HG03457 (cell line): ENCODE measurements around the gene PLEKHG2.
"Not testable (repeated sequence)": the region's sequence is repeated elsewhere in the genome, so short reads cannot be mapped to it uniquely, and the experiment has no call there.

ENCODE experiments used
- ATAC-seq: cut with Tn5 transposase; IDR thresholded peaks from one replicate; pipeline ENCODE4 v1.9.1; 2021; ENCODE audit warnings: moderate number of reproducible peaks; ENCODE audit not compliant: unreplicated experiment

The PLEKHG2 gene

DNA sequence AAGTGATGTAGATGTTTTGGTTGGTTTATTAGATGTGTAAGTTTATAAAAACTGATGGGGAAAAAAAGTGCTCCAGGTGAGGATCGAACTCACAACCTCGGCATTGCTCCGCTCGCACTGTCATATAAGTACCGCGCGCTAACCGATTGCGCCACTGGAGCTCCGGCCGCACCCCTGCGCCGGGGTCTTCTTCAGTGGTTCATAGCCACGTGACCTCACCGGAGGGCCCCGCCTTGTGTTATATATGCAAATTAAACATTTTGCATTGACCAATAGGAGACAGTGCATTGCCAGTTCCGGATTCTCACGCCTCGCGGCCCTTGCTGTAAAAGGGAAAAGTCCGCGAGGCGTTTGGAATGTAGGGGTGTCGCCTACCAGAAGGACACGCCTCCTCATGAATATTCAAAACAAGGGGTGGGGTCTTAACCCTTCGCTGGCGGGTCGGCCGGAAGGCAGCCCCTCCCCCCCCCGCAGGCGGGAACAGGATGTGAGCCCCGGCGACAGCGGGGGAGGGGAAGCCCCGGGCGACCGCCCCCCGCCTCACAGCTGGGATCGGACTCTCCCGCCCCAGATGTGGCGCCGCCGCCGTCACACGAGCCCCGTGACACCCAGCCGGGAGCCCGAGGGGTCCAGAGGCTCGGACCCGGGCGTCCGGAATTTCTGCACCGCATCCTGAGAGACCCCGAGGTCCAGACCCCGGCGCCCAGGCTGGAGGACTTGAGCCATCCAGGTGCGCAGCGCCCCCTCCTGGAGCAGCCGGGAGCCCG is at the start of gene PLEKHG2:
PLEKHG2 (plus strand) TSS at position 570 of the 767 bp plus-strand sequence. CDS start 1,418 bp downstream, outside the sequence.
- ATAC-seq: peak; percentile 43

DNA sequence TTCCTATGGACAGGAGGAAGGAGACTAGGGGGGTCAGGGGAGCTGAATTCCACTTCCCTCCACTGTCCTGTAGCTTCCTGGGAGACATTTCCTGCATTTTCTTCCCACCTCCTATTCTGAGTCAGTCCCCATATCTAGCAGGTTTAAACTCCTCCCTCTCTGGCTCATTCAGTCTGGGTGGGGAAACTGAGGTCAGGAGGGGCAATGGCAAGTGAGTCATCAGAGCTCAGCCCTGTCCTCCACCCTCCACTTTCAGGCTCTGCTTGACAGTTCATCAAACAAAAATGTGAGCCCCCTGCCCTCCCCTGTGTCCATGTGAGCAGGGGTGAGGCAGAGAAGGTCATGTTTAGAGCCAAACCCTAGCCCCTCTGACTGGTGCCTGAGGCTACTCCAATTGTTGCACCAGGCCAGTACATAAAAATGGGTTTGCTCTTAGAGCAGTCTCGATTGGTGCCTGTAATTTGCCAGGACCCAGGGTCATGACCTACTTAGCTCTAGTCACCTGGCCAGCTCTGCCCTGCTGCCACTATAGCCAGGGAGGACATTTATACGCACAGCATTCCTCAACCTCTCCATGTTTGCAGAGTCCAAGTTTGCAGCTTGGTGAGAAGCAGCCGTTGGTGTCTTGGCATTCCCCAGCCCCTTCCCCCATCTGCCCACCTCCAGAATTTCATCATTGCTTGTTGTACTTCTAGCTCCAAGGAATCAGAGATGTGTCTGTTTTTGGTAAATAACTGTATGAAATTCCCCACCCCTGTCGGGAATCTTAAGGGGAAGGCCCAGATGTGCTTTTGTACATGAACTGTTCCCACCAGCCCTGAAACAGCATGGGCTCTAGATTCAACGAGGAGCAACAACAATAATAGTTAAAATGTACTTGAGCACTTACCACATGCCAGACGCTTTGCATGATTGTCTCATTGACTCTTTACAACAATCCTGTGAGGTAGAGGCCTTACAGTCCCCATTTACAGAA is 49.5 kb upstream of the PLEKHG2 start:
- ATAC-seq: no peak

- ATAC-seq: no peak
These were observed 48.5 kb upstream of the PLEKHG2 start for GRCh38 chr19:39363901-39364457.

GRCh38 chr19:39365531-39365930 is 46.9 kb upstream of the PLEKHG2 start:
- no peak for ATAC-seq

DNA sequence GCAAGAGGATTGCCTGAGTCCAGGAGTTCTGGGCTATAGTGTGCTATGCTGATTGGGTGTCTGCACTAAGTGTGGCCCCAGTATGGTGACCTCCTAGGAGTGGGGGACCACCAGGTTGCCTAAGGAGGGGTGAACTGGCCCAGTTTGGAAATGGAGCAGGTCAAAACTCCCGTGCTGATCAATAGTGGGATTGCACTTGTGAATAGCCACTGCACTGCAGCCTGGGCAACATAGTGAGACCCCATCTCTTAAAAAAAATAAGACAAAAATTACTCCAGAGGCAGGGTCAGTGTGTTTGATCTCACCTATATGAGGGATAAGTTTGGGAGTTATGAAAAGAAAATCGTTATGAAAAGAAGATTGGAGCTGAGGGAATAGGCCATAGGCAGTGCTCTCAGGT is 43.3 kb upstream of the PLEKHG2 start:
- no peak for ATAC-seq

GRCh38 chr19:39370735-39371134 is 41.7 kb upstream of the PLEKHG2 start:
- no peak for ATAC-seq

- ATAC-seq: no peak
These were observed 40.2 kb upstream of the PLEKHG2 start for GRCh38 chr19:39372047-39372802.

GRCh38 chr19:39372941-39373340 is 39.5 kb upstream of the PLEKHG2 start:
- ATAC-seq: no peak

- no peak for ATAC-seq
These were observed 36.5 kb upstream of the PLEKHG2 start for GRCh38 chr19:39375929-39376328.

DNA sequence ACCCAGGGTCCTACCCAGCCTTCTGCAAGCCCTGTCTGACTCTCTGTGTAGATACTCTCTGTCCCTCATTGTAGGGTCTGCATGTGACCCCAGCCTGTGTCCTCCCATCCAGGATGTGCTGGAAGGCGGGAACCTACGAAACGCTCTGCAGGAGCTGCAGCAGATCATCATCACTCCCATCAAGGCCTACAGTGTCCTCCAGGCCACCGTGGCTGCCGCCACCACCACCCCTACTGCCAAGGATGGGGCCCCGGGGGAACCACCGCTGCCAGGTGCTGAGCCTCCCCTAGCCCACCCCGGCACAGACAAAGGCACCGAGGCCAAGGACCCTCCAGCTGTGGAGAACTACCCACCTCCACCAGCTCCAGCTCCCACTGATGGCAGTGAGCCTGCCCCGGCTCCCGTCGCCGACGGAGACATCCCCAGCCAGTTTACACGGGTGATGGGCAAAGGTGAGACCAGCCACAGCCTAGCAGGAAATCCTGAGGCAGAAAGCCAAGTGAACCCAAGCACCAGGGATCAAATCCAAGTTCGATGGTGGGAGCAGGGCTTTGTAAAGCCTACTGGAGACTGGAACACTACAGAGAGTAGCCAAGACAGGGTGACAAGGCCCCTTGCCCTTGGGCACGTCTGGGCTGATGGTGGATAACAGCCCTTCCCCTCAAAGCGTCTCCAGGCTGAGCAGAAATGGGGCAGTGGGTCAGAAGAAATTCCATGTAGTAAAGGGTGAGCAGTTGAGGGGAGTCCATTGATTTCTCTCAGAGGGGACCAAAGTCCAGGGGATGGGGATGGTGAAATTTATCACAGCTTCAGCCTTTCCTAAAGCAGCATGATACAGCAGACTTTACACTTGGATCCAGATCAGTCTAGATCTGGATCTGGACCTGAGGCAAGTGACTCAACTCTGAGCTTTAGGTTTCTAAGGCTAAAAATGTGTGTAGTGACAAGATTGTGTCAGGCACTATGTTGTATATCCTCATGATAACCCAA is 34.8 kb upstream of the PLEKHG2 start:
- ATAC-seq: no peak

DNA sequence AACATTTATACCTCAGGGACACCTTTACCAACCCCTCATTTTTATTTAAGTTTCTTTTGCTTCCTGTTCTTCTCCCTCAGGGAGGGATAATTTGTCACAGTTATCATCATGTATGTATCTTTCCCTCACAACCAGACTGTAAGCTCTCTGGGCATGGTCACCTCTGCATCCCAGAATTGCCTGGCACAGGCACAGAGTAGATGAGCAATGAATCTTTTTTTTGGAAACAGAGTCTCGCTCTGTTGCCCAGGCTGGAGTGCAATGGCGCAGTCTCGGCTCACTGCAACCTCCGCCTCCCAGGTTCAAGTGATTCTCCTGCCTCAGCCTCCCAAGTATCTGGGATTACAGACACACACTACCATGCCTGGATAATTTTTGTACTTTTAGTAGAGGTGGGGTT is 33.1 kb upstream of the PLEKHG2 start:
- not testable (repeated sequence) for ATAC-seq

DNA sequence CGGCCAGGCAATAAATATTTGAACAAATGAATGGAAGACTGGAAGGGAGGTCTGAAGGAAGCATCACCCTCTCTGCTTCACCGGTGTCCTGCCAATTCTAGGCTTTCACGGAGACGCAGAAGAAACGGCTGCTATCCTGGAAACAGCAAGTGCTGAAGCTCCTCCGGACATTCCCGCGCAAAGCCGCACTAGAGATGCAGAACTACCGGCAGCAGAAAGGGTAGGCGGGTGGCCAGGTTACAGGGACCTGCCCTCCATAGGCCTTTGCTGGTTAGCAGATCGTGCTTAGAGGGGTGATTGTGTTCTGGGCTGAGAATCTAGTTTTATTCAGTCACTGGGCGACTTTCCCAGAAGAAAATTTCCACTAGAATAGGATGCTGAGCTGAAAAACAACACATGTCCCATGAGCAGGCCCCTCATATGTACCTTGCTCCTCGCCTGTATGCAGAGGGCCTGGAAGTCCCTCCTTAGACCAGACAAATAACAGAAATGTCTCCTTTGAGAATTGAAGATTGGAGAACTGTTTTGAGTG is 32.5 kb upstream of the PLEKHG2 start:
- no peak for ATAC-seq

- no peak for ATAC-seq
These were observed 31.7 kb upstream of the PLEKHG2 start for GRCh38 chr19:39380521-39381502.

GRCh38 chr19:39381910-39382611 is 30.4 kb upstream of the PLEKHG2 start:
- no peak for ATAC-seq

- no peak for ATAC-seq
These were observed 29.3 kb upstream of the PLEKHG2 start for GRCh38 chr19:39382991-39383828.

- no peak for ATAC-seq
These were observed 27.5 kb upstream of the PLEKHG2 start for GRCh38 chr19:39384839-39385568.
